HG03045 (cell line): ENCODE results near the gene CFAP90.

Source experiments
- ATAC-seq: cut with Tn5 transposase; IDR thresholded peaks from one replicate; pipeline ENCODE4 v1.9.1; 2021; ENCODE audit warnings: mild to moderate bottlenecking, moderate library complexity; ENCODE audit not compliant: unreplicated experiment

The CFAP90 gene

DNA sequence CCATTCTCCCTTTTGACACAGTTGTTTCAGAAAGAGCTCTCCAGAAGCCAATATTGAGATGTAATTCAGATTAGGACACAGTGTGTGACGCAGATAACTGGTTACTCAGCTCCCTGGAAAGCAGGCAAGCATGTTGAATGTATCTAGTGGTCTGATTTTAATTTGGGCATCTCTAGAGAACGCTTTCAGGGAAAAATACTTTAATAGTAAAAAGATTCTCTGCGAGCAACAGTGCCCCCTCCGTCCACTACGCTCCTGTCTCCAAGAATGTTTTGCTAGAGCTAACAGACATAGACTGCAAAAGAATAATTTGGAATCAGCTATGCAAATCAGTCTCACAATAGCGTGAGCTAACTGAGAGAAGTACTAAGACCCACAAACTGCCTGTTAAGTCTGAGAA is 23.3 kb downstream of the CFAP90 start:
- no peak for ATAC-seq

DNA sequence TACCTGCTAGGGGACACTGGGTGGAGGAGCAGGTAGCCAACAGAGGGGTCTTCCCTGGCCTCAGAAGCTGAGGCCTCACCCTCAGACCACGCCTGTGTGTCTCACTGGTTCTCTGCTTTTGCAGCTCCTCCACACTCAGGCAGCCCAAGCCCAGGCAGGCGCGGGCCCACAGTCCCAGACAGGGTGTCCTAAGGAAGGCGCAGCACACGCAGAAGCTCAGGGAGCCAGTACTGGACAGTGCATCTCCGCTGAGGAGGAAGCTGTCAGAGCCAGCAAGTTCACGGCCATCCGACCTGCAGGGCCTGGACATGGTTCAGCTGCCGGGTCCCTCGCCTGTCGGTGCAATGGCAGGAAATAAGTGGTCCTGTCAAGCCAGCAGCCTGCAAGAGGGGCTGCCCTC is 25.3 kb downstream of the CFAP90 start:
- ATAC-seq = no peak

DNA sequence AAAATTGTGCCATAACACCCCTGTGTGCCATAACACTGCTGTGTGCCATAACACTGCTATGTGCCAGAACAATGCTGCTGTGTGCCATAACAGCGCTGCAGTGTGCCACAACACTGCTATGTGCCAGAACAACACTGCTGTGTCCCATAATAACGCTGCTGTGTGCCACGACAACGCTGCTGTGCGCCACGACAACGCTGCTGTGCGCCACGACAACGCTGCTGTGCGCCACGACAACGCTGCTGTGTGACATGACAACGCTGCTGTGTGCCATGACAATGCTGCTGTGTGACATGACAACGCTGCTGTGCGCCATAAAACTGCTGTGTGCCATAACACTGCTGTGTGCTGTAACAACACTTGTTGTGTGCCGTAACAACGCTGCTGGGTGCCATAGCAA is 25.9 kb downstream of the CFAP90 start:
- no peak for ATAC-seq

DNA sequence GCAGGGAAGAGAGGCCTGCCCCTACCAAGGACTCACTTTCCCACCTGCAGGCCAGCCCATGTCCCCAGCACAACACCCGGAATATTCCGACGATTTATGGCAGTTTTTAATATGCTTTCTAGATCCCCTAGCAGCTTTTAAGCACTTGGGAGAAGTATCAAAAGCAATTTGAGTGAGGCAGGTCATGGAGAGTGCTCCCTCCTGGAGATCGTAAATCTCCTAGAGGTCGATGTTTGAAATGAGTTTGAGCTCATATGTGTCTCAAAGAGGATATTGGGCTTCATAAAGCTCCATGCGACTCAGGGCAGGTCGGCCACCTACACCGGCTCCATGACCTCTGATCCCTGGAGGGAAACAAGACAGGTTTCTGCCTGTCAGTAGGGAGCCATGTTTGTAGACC is 27.3 kb downstream of the CFAP90 start:
- no peak for ATAC-seq

DNA sequence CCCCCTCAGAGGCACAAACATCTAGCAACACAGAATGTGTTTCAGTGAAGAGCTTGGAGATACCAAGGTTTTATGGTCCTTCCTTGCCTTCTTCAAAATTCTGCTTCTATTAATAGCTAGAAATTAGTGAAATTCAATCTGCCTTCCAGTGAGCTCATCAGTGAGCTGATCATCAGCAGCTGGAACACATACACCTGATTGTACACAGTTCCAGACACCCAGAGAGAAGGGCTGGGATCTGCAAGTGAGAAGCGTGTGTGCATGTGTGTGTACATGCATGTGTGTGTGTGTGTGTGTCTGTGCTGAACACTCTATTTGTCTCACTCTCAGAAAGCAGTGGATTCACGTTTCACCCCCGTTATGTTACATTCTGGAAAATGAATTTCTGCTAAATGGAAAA is 28.5 kb downstream of the CFAP90 start:
- ATAC-seq = no peak

DNA sequence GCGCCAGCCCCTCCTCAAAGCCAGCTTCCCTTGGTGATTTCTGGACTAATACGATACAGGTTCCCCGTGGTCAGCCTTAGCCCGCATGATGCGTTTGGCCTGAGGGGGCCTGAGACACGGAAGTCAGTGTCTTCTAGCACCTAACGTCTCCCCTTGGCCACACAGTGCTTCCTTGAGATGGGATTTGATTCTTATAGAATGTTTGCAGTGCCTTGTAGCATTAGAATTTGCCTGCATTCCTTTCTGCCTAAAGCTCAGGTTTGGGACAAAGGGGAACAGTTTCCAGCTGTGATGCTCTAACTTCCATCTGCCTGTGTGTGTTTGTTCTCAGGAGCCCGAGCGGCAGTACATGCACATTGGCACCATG is 34.4 kb downstream of the CFAP90 start:
- ATAC-seq = peak; percentile 20

DNA sequence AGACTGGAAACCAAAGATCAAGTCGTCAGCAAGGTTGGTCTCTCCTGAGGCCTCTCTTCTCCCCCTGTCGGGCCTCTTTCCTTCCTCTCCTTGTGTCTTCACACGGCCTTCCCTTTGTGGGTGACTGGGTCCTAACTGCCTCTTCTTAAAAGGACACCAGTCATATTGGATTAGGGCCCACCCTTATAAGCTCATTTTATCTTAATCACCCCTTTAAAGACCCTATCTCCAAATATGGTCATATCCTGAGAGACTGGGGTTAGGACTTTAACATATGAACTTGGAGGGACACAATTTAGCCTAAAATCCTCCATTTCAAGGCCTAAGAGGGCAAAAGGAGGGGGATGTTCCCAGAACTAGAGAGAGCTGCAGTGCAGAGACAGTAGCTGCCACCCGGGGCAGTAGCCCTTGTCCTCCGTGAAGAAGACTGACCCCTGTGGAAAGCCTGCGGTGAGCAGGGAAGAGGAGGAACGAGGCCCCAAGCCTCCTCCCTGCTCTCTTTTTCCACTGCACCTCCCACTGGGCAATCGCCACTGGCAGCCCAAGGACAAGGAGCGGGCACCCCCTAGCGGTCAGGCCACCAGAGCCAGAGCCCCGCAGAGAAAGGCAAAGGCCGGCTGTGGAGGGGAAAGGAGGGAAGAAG is 34.9 kb downstream of the CFAP90 start:
- peak; percentile 93 for ATAC-seq

DNA sequence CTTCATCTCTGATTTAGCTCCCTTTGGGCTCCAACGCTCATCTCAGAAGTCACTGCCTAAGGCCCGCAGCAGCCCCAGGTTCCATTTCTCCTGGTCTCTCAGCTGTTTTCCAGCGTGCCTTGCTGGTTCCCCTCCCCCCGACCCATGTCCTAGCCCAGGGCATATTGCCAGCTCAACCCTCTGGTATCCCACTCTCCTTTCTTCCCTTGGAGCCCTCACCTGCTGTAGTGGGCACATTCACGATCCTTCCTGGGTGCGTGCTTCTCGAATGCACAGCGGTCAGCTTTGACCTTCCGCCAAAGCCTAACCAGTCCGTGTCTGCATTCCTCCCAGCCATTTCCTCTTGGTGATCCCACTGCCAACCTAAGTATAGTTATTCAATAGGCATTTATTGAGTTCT is 36.1 kb downstream of the CFAP90 start:
- no peak for ATAC-seq

DNA sequence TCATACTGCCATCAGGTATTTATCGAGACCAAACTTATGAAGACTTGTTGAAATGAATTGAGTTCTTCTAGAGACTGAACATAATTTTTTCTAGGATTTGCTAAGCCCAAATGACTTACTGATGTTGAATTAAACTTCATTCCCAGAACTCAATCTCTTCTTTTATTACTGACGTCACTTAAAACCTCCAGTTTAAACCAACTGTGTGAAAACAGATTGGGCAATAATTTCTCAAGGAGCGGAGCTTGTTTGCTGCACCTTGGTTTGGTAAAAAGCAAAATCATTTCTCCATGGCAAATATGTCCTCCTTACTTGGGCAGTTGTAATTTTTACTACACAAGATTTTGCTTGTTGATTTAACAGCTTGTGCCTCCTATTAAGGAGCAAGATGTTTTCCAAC is 37.4 kb downstream of the CFAP90 start:
- no peak for ATAC-seq

DNA sequence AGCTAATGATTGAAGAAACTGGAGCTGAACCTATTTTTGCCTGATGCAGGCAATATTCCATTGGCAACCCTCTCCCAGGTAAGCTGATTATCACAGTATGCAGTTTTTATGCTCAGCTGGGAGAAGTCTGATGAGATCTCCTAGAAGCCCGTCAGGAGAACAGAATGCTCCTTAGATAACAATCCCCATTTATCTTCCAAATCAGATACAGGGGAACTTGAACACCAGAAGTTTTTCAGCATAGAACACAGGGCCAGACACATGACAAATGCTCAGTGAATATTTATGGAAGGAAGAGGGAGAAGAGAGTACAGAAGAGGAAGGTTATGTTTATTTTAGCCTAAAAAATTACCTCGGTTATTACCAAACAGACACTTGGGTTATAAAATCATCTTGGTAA is 37.9 kb downstream of the CFAP90 start:
- ATAC-seq = no peak

DNA sequence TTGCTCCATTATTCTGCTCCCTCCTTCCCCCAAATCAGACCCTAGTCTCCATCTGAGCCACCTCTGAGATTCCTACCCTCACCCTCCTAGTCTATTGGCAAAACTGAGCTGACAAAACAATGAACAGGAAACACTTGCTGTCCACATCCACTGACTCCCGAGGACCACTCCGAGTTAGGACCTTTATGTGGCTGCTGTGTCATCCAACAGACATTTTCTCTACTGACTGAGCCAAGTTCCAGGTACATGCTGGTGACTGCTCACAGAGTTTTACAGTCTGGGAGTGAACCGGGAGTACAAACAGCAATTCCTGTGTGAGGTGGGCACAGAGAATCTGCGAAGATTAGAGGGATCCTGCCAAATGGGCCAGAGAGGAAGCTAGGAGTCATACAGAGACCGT is 39.2 kb downstream of the CFAP90 start:
- no peak for ATAC-seq

DNA sequence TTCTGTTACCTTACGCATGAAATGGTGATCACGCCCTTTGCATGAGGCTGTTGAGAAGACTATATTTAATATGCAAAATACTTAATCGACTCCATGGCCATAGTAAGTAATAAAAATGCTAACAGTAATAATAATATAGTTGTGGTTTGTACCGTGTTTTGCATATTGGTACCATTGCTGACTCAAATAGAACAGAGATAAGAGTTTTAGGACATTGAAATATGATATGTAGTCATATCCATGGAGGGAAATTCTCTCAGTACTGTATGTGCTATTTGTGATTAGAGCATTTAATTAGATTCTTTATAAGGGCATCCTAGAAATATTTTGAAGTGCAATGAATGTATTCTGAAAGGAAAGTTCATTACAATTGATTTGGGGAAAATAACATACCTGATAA is 41.9 kb downstream of the CFAP90 start:
- ATAC-seq = no peak

DNA sequence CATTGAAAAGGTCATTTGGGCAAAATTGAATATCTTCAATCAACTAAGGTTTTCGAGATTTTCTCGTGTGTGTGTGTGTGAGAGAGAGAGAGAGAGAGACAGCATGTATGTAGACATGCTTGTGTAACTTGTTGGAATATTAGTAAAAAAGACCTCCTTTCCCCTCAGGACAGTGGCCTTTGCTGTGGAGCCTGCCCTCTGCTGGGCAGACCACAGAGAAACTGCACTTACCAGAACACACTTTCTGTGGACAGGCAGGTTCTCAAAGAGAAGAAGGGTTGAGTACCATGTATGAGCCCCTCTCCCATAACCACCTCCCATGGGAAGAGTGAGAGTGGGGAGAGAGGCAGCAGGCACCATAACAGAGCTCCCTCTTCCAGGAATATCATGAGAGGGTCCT is 45.6 kb downstream of the CFAP90 start:
- ATAC-seq = no peak

DNA sequence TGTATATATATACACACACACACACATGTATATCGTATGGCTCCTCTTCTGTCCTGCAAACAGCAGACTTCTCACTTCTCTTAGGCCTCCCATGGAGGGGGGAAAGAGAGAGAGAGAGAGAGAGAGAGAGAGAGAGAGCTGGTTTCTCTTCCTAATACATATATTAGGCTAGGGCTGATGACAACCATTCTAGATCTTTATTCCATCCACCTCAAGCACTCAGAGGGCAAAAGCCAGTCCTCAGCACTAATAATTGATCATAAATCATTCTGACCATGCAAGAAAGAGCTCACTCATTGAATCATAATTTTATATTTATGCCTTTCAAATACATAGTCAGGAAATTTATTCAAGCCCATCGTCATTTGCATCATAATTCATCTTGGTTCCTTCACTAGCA is 47.0 kb downstream of the CFAP90 start:
- ATAC-seq = no peak

DNA sequence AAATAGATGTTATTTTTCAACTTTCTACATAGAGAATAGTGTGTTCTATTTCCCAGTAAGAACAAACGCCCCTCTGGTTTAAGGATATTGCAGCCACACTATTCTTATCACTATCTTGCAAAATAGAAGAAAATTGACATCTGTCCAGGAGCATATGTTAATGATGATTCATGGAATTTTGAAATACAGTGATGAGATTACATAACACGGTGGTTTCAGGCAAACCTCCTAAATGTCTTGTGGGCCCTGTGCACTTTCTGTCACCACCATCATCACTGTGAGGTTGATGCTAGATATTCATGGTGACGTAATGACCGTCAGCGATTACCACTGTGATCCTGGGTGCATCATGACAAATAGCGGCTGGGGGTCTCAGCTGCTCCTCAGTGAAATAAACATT is 48.1 kb downstream of the CFAP90 start:
- ATAC-seq = no peak

DNA sequence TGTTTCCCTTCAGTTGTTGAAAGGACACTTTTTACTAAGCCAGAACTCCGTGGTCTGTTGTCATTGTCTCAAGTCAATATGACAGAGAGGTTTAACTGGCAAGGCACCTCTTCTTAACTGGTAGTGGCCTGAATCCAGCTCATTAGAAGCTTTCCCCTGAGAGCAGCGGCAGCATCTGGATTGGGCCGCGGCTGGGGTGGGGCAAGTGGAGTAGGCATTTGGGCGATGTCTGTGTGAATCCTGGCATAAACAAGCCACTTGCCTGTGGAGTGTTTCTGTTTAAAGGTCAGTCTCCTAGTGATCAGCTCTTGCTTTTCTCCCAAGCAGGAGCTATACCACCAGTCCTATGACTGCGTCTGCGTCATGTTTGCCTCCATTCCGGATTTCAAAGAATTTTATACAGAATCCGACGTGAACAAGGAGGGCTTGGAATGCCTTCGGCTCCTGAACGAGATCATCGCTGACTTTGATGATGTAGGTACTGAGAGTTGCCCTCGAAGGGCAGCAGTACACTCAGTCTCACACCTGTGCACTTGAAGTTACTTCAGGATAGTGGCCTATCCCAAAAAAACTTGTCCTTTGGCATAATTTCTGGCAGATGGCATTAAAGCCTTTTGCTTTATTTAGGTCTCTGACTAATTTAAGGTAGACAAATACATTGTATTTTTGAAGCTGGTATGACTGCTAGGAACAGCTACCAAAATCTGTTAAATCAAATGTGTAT is 48.9 kb downstream of the CFAP90 start:
- ATAC-seq = no peak

DNA sequence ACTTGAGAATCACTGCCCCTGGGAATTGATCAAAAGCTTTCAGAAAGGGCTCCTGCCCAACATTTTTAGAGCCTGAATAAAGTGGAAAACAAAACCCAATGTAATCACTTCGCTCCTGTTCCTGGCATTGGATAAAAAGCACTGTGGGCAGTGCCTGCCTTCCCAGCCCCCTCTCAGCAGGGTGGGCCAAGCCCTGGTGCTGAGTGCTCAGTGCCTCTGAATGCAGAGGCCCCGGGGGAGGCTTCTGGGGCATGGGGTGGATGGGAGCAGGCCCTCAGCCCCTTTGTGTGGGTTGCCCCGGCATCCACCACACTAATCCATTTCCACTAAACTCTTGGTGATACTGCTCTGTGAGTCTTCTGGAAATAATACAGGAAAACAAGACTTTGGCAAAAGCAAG is 55.6 kb downstream of the CFAP90 start:
- no peak for ATAC-seq

DNA sequence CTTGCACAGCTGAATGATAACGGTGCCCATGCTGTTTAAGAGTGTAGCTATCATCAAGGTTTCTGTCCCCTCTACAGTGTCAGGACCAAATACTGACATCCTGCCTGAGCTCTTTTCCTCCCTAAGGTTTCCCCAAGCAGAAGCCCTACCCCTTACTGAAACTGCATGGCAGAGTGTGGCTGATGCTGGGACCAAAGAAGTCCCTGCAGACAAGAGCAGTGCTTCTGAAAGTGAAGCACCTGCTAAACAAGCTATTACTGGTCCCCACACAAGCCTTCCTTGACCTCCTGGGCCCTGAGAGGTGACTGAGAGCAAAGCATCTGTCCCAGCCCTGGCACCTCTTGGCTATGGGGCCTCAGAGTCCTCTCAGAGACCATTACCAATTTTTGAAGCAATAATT is 56.1 kb downstream of the CFAP90 start:
- peak; percentile 42 for ATAC-seq

DNA sequence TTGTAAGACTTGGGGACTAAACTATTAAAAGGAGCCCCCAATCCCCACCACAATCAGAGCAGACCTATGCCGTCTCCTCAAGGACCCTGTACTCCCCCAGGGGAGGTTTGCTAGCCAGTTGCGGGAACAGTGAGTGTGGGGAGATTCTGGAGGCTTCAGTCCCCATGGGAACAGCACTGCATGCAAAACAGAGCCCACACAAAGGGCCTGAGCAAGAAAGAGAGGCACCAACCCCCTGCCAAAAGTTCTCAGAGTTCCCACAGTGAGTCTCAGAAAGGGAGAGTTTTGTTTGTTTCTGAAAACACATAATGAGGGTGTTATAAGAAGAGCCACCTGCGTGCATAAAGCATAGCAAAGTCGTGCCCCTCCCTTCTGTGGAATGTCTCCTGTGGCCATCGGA is 56.6 kb downstream of the CFAP90 start:
- peak; percentile 88 for ATAC-seq

DNA sequence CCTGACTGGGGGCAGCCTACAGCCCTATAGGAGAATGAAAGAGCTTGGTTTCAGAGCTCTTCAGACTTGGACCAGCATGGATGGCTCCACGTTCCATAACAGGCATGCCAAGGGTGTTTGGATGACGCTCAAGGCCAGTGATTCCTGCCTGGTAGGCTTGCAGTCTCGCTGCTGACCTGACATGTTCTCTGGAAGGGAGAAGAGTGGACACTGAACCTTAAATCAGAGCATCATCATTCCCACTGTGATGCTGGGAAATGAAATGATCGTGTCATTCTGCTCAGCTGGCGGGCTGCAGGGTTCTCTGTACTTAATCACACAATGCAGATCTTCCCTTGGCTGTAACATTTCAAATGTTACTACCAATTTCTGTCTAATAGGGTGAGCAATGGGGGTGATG is 57.0 kb downstream of the CFAP90 start:
- ATAC-seq = peak; percentile 13

DNA sequence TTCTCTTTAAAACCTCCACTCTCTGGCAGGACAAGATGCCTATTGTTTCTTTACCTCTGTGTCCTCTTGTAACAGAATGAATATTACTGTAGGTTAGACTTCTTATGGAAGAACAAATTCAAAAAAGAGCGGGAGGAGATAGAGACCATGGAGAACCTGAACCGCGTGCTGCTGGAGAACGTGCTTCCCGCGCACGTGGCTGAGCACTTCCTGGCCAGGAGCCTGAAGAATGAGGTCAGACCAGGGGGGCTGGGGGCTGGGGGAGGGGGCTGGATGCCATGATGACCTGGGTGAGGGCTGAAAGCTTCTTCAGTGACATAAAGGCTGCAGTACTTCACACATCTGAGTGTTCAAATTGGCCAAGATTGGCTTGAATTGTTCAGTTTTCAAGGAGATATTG is 61.4 kb downstream of the CFAP90 start:
- no peak for ATAC-seq

DNA sequence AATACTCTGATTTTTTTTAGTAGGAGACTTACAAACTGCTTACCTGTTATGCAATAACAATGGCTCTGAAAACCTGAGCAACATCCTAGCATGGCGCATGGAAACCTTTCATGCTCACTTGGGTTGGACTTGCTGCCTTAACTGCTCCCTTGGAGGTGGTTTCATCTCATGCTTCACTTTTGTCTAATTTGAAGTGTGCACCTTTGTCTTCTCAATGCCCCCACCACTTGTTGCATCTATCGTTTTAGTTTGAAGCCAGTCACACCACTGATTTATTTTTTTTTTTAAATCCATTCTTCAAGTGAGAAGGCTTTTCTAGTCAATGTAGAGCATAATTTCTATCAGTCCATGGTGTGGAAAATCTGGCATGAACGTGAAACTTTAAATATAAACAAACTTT is 63.2 kb downstream of the CFAP90 start:
- no peak for ATAC-seq
